ENCODE measurements around the gene LNPK.
A peak's percentile ranks its signal among the peaks of the same experiment; 100 is the strongest.

The LNPK gene

DNA sequence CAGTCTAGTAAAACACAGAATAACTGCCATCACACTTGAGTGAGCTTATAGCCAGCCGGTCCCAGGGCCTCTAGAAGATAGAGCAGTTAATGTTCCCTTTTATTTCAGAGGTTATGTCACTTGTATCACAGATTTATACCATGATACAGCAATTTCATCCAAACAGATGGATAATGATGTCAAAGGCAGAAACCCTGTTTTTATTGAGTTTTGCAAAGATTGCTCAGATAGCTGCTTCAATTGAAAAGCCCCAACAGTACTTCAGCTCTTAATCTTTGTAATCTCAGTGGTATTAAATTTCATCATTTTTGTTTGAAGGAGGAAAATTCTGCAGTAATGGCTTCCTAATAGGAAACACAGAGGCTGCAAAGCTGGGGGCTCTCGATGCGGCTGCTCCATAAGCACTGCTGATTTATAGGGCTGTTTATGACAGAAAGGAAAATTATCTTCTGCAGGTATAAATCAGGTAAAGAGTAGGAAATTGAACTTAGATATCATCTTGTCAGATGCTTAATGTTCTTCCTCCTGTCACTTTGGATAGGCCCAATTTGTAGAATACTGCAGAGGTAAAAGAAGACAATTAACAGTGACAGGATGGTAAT, 112.3 kb downstream of the LNPK start:
- no peak for DNase-seq (ENCODE audit: low read depth)
- no peak overlapping the region for H3K4me3 ChIP-seq (replicated peaks; ENCODE audit: low read depth, low read length)
- TF ChIP-seq, protein P1, sequence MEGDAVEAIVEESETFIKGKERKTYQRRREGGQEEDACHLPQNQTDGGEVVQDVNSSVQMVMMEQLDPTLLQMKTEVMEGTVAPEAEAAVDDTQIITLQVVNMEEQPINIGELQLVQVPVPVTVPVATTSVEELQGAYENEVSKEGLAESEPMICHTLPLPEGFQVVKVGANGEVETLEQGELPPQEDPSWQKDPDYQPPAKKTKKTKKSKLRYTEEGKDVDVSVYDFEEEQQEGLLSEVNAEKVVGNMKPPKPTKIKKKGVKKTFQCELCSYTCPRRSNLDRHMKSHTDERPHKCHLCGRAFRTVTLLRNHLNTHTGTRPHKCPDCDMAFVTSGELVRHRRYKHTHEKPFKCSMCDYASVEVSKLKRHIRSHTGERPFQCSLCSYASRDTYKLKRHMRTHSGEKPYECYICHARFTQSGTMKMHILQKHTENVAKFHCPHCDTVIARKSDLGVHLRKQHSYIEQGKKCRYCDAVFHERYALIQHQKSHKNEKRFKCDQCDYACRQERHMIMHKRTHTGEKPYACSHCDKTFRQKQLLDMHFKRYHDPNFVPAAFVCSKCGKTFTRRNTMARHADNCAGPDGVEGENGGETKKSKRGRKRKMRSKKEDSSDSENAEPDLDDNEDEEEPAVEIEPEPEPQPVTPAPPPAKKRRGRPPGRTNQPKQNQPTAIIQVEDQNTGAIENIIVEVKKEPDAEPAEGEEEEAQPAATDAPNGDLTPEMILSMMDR (IDR thresholded peaks at IDR 0.05; ENCODE audit: low read length, missing control alignments): no peak

- no peak overlapping the region for H3K4me3 ChIP-seq (replicated peaks; ENCODE audit: low read depth, low read length)
- DNase-seq (ENCODE audit: low read depth): no peak
- TF ChIP-seq, protein P1 (IDR thresholded peaks at IDR 0.05; ENCODE audit: low read length, missing control alignments): no peak
Observed at GRCh38 chr2:175887776-175888175, 114.3 kb downstream of the LNPK start.

GRCh38 chr2:175884697-175885393, 117.2 kb downstream of the LNPK start:
- DNase-seq (ENCODE audit: low read depth): no peak
- TF ChIP-seq, protein P1 (IDR thresholded peaks at IDR 0.05; ENCODE audit: low read length, missing control alignments): no peak
- H3K4me3 ChIP-seq (replicated peaks; ENCODE audit: low read depth, low read length): no peak overlapping the region

DNA sequence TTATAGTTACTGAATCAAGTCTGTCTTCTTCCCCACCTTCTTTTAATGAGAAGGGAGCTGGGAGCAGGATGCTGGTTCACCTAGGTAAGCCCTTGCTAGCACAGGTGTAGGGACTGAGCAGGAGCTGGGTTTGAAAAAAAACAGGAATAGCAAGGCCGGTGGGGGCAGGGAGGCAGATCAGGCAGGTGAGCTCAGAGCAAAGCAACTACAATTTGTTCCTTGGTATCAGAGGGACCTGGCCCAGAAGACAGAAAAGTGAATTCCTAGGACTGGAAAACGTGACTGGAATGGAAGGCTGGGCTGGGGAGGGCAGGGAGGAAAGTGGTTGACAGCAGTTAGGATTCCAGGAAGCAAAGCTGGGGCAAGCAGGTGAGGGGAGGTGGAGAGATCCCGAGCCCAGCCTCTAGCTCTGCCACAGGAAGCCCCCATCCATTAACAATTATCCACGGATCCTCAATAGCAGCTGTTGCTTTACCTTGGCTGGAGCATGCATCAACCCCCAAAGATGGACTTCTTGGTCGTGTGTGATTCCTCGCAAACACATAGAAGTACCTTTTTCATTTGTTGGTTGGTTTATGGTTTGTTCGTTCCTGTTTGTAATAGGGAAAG, 118.4 kb downstream of the LNPK start:
- DNase-seq (ENCODE audit: low read depth): no peak
- H3K4me3 ChIP-seq (replicated peaks; ENCODE audit: low read depth, low read length): no peak overlapping the region
- TF ChIP-seq, protein P1 (IDR thresholded peaks at IDR 0.05; ENCODE audit: low read length, missing control alignments): no peak

DNA sequence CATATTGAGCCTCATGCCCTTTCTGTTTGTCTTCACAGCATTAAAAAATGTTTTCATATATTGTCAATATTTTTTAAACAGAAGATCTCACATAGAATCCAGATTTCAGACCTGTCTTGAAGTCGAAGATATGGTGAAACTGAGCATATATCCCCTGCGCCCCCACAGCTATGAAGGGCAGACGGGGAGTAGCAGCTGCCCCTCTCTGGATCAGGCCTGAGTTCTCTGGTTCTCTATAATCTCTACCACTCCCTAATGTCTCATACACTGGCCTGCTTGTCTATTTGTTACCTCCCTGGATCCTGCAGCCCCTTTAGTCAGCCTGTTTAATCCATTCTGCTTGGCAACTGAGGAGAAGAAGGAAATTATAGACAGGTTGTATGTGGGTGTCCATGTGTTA, 122.4 kb downstream of the LNPK start:
- DNase-seq (ENCODE audit: low read depth): no peak
- TF ChIP-seq, protein P1 (IDR thresholded peaks at IDR 0.05; ENCODE audit: low read length, missing control alignments): no peak
- no peak overlapping the region for H3K4me3 ChIP-seq (replicated peaks; ENCODE audit: low read depth, low read length)

GRCh38 chr2:175877845-175878544, 124.1 kb downstream of the LNPK start:
- DNase-seq (ENCODE audit: low read depth): peak; percentile 19
- TF ChIP-seq, protein P1 (IDR thresholded peaks at IDR 0.05; ENCODE audit: low read length, missing control alignments): no peak
- no peak overlapping the region for H3K4me3 ChIP-seq (replicated peaks; ENCODE audit: low read depth, low read length)
